Hepatocyte (in vitro differentiated cells): ENCODE results near the gene PTDSS2. TPM values are rescaled to one million over a fixed set of nuclear protein-coding genes. Genes with fewer than 3 reads are reported as not detected.
"Not testable (repeated sequence)": the region's sequence is repeated elsewhere in the genome, so short reads cannot be mapped to it uniquely, and the experiment has no call there.

Experiments used
- DNase-seq: peaks from one replicate; pipeline ENCODE4 v3.0.0-alpha.2; 2016; ENCODE audit warnings: low spot score
- H2AFZ ChIP-seq: fragments of 200-600 bp; sonication (generic); 2 replicates; pipeline ENCODE4 v1.6.0; 2016; ENCODE audit warnings: antibody characterized with exemption, mild to moderate bottlenecking
- H3K27ac ChIP-seq: fragments of 200-600 bp; sonication (generic); 2 replicates; pipeline ENCODE4 v1.5.1; 2016; ENCODE audit warnings: mild to moderate bottlenecking
- H3K27me3 ChIP-seq: fragments of 200-600 bp; sonication (generic); 2 replicates; pipeline ENCODE4 v1.6.1; 2016
- H3K36me3 ChIP-seq: fragments of 200-600 bp; sonication (generic); replicated peaks from 2 replicates; pipeline ENCODE4 v1.5.1; 2016; ENCODE audit warnings: low read depth; ENCODE audit not compliant: insufficient read depth
- H3K4me1 ChIP-seq: fragments of 200-600 bp; sonication (generic); 2 replicates; pipeline ENCODE4 v1.5.1; 2016; ENCODE audit warnings: mild to moderate bottlenecking, moderate library complexity; ENCODE audit not compliant: insufficient read depth
- H3K4me2 ChIP-seq: fragments of 200-600 bp; sonication (generic); 2 replicates; pipeline ENCODE4 v1.6.0; 2016
- H3K4me3 ChIP-seq: fragments of 200-600 bp; sonication (generic); 2 replicates; pipeline ENCODE4 v1.5.1; 2016; ENCODE audit warnings: mild to moderate bottlenecking
- H3K79me2 ChIP-seq: fragments of 200-600 bp; sonication (generic); 2 replicates; pipeline ENCODE4 v1.6.0; 2017; ENCODE audit warnings: mild to moderate bottlenecking
- H3K9me2 ChIP-seq: fragments of 200-600 bp; sonication (generic); replicated peaks from 2 replicates; pipeline ENCODE4 v1.6.0; 2017; ENCODE audit warnings: mild to moderate bottlenecking; ENCODE audit not compliant: insufficient read depth
- H3K9me3 ChIP-seq: fragments of 200-600 bp; sonication (generic); 2 replicates; pipeline ENCODE4 v1.5.1; 2016; ENCODE audit warnings: low read depth, mild to moderate bottlenecking
- H4K20me1 ChIP-seq: fragments of 200-600 bp; sonication (generic); 2 replicates; pipeline ENCODE4 v1.6.0; 2016; ENCODE audit warnings: mild to moderate bottlenecking; ENCODE audit not compliant: insufficient read depth, poor library complexity, severe bottlenecking
- CTCF ChIP-seq: fragments of 200-600 bp; sonication (generic); IDR thresholded peaks from 2 replicates; pipeline ENCODE4 v1.5.1; 2016; ENCODE audit warnings: antibody characterized with exemption, mild to moderate bottlenecking; ENCODE audit not compliant: poor library complexity
- EZH2 ChIP-seq: fragments of 200-600 bp; sonication (generic); IDR thresholded peaks from 2 replicates; pipeline ENCODE4 v1.6.1; 2016; ENCODE audit warnings: antibody characterized with exemption, mild to moderate bottlenecking, borderline replicate concordance
- EZH2phosphoT487 ChIP-seq: fragments of 200-600 bp; sonication (generic); IDR thresholded peaks from one replicate; pipeline ENCODE4 v1.6.1; 2018; ENCODE audit warnings: antibody characterized with exemption, mild to moderate bottlenecking, low read depth, moderate library complexity; ENCODE audit not compliant: unreplicated experiment, severe bottlenecking
- WGBS: methylation state at CpG from one replicate; pipeline ENCODE4 v1.1.6; 2016; ENCODE audit warnings: low lambda C conversion rate; ENCODE audit errors: missing lambda C conversion rate; 5-methylcytosine and 5-hydroxymethylcytosine counted together
- polyA plus RNA-seq: library from polyadenylated mRNA; unstranded; fragments of >200 nt; fragmentation: Nextera tagmentation; extraction: Ambion mirVana; gene quantifications from 2 replicates; pipeline ENCODE4 v1.2.1, GENCODE V29; 2016
- total RNA-seq: library from RNA; depleted of rRNA; stranded (reverse); fragments of >200 nt; gene quantifications from 2 replicates; pipeline ENCODE4 v1.2.3, GENCODE V29; 2014

PTDSS2 gene
- total and polyA plus RNA-seq, 2 experiments from 2014 or later: 31.5 to 50.8 TPM

GRCh38 chr11:516400-516799, 66.3 kb downstream of the PTDSS2 start:
- no peaks in the 10 kb centered on the region for H3K9me3 ChIP-seq
- H4K20me1 ChIP-seq: no peaks in the 10 kb centered on the region
- no peak overlapping the region for H3K4me3 ChIP-seq
- H3K79me2 ChIP-seq: no peaks in the 10 kb centered on the region
- H3K4me2 ChIP-seq: no peak overlapping the region
- H3K36me3 ChIP-seq: no peaks in the 10 kb centered on the region
- H3K27me3 ChIP-seq: no peaks in the 10 kb centered on the region
- WGBS: 89% methylated on average over 4 of the region's 4 CpGs
- no peak overlapping the region for H2AFZ ChIP-seq
- DNase-seq: no peak
- H3K4me1 ChIP-seq: no peaks in the 10 kb centered on the region
- TF ChIP-seq CTCF: no peak
- TF ChIP-seq EZH2phosphoT487: no peak
- TF ChIP-seq EZH2: no peak
- no peak overlapping the region for H3K27ac ChIP-seq
- H3K9me2 ChIP-seq: no peaks in the 10 kb centered on the region

DNA sequence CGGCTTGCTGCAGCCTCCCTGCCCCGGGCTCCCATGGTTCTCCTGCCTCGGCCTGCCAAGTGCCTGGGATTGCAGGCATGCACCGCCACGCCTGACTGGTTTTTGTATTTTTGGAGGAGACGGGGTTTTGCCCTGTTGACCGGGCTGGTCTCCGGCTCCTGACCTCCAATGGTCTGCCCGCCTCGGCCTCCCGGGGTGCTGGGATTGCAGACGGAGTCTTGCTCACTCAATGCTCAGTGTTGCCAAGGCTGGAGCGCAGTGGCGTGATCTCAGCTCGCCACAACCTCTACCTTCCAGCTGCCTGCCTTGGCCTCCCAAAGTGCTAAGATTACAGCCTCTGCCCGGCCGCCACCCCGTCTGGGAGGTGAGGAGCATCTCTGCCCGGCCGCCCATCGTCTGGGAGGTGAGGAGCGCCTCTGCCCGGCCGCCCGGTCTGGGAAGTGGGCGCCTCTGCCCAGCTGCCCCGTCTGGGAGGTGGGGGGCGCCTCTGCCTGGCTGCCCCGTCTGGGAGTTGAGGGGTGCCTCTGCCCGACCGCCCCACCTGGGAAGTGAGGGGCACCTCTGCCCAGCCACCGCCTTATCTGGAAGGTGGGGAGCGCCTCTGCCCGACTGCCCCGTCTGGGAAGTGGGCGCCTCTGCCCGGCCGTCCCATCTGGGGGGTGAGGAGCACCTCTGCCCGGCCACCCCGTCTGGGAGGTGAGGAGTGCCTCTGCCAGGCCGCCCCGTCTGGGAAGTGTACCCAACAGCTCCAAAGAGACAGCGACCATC, 67.0 kb downstream of the PTDSS2 start:
- H3K27me3 ChIP-seq, DNase-seq, H3K9me2 ChIP-seq, H3K79me2 ChIP-seq, H3K4me2 ChIP-seq, H2AFZ ChIP-seq, H4K20me1 ChIP-seq, H3K4me1 ChIP-seq, H3K36me3 ChIP-seq, H3K9me3 ChIP-seq, H3K4me3 ChIP-seq: not testable (repeated sequence)
- WGBS: 98% methylated on average over 33 of the region's 43 CpGs
- peak overlapping the region; percentile 92 for H3K27ac ChIP-seq

DNA sequence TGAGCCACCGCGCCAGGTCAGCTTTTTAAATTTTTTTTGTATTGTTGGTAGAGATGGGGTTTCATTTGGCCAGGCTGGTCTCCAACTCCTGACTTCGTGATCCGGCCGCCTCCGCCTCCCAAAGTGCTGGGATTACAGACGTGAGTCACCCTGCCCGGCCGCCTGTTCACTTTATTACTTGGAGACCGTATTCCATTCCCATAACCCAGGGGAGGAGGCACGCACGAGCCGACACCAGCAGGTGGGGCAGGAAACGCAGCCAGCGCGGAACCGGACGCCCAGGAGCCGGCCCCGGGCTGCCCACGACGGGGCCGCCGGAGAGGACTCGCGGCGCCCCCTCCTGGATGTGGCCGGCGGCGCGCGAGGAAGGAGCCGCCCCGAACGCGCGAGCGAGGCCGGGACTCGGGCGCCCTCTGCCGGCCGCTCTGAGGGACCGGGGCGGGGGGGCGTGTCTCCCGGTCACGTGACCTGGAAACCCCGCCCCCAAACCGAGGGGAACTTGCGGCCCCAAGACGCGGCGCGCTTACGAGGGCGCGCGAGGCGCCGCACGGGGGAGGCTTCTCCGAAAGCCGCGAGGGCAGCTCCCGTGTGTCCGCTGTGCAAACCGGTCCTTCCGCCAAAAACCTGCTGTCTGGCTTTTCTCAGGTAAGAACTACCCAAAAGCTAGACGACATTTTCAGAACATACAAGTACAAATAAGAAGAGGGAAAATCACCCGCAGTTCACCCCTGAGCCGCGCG, 68.6 kb downstream of the PTDSS2 start:
- 31% methylated on average over 46 of the region's 74 CpGs for WGBS
- Histone ChIP-seq H3K27ac (peak overlapping the region; percentile 92), H3K27me3 (no peaks in the 10 kb centered on the region), H3K9me3 (no peaks in the 10 kb centered on the region), H3K79me2 (no peaks in the 10 kb centered on the region), H2AFZ (peak overlapping the region; percentile 41), H3K36me3 (no peaks in the 10 kb centered on the region), H3K4me1 (no peaks in the 10 kb centered on the region), H3K9me2 (no peaks in the 10 kb centered on the region), H3K4me2 (peak overlapping the region; percentile 69), H4K20me1 (no peaks in the 10 kb centered on the region), H3K4me3 (no peak overlapping the region)
- TF ChIP-seq EZH2phosphoT487 (no peak), CTCF (peak; percentile 97), EZH2 (no peak)
- DNase-seq: peak; percentile 94

GRCh38 chr11:520428-521176, 70.5 kb downstream of the PTDSS2 start:
- H3K4me1 ChIP-seq: no peaks in the 10 kb centered on the region
- H3K27me3 ChIP-seq: no peaks in the 10 kb centered on the region
- H2AFZ ChIP-seq: no peak overlapping the region
- TF ChIP-seq CTCF (no peak), EZH2phosphoT487 (no peak), EZH2 (no peak)
- 96% methylated on average over 39 of the region's 39 CpGs for WGBS
- H3K4me2 ChIP-seq: no peak overlapping the region
- H3K9me2 ChIP-seq: no peaks in the 10 kb centered on the region
- no peak overlapping the region for H3K4me3 ChIP-seq
- H3K27ac ChIP-seq: no peak overlapping the region
- H4K20me1 ChIP-seq: no peaks in the 10 kb centered on the region
- DNase-seq: no peak
- no peaks in the 10 kb centered on the region for H3K79me2 ChIP-seq
- H3K36me3 ChIP-seq: no peaks in the 10 kb centered on the region
- no peaks in the 10 kb centered on the region for H3K9me3 ChIP-seq
